NCI-H748 (cell line): Measurements from ENCODE around the gene ATP4B.

ENCODE experiments used
- DNase-seq: peaks from one replicate; lab custom pipeline; 2025; ENCODE audit not compliant: unreplicated experiment; lab: John Stamatoyannopoulos, UW

The ATP4B gene

GRCh38 chr13:113656831-113657671, 947 bp downstream of the ATP4B start:
- DNase-seq = peak; percentile 93

GRCh38 chr13:113656003-113656588, 1.9 kb downstream of the ATP4B start:
- DNase-seq = no peak

GRCh38 chr13:113655346-113656002, 2.5 kb downstream of the ATP4B start:
- DNase-seq = no peak

- DNase-seq = no peak
These were observed 3.2 kb downstream of the ATP4B start for GRCh38 chr13:113654591-113655345.

- no peak for DNase-seq
These were observed 3.8 kb downstream of the ATP4B start for GRCh38 chr13:113654175-113654560.

- peak; percentile 84 for DNase-seq
These were observed 4.5 kb downstream of the ATP4B start for GRCh38 chr13:113653264-113654174.

- no peak for DNase-seq
These were observed 5.4 kb downstream of the ATP4B start for GRCh38 chr13:113652404-113653263.

- no peak for DNase-seq
These were observed 6.2 kb downstream of the ATP4B start for GRCh38 chr13:113651511-113652403.

- DNase-seq = no peak
These were observed 7.3 kb downstream of the ATP4B start for GRCh38 chr13:113650731-113651148.

GRCh38 chr13:113650275-113650674, 7.7 kb downstream of the ATP4B start:
- no peak for DNase-seq

GRCh38 chr13:113649212-113649611, 8.8 kb downstream of the ATP4B start:
- no peak for DNase-seq

- no peak for DNase-seq
These were observed 9.8 kb downstream of the ATP4B start for GRCh38 chr13:113648216-113648610.

GRCh38 chr13:113647351-113648215, 10.4 kb downstream of the ATP4B start:
- DNase-seq = peak; percentile 90

GRCh38 chr13:113646921-113647340, 11.1 kb downstream of the ATP4B start:
- no peak for DNase-seq

GRCh38 chr13:113646376-113646775, 11.6 kb downstream of the ATP4B start:
- peak; percentile 28 for DNase-seq

GRCh38 chr13:113645329-113645728, 12.7 kb downstream of the ATP4B start:
- DNase-seq = no peak

GRCh38 chr13:113644800-113645199, 13.2 kb downstream of the ATP4B start:
- DNase-seq = no peak
